Hypothalamus (tissue), 51 donors: ENCODE data around the gene EI24.
A peak's percentile ranks its signal among the peaks of the same experiment; 100 is the strongest.

ENCODE experiments used
- DNase-seq, 51 donors: peaks; one replicate each; lab custom pipeline; 2025; lab: John Stamatoyannopoulos, UW

Gene EI24

GRCh38 chr11:125578783-125579182, 9.5 kb downstream of the EI24 start:
- no peak for DNase-seq

- DNase-seq: no peak
Observed at GRCh38 chr11:125579811-125580210, 10.5 kb downstream of the EI24 start.

- DNase-seq: peak in 17 of 51 donors; percentile 3 to 43 (median 20)
Observed at GRCh38 chr11:125583496-125583895, 14.2 kb downstream of the EI24 start.

- DNase-seq: no peak
Observed at GRCh38 chr11:125585487-125585886, 16.2 kb downstream of the EI24 start.

- DNase-seq: no peak
Observed at GRCh38 chr11:125586623-125587022, 17.3 kb downstream of the EI24 start.

- no peak for DNase-seq
Observed at GRCh38 chr11:125587480-125587879, 18.2 kb downstream of the EI24 start.

GRCh38 chr11:125588505-125588904, 19.2 kb downstream of the EI24 start:
- DNase-seq: no peak

- peak in 26 of 51 donors; percentile 21 to 86 (median 48) for DNase-seq
Observed at GRCh38 chr11:125591649-125592304, 22.5 kb downstream of the EI24 start.

- DNase-seq: peak; percentile 81 to 100 (median 99)
Observed at GRCh38 chr11:125592305-125593113, 23.2 kb downstream of the EI24 start, which contains the start of gene STT3A. STT3A (plus strand) TSS chr11:125592852; CDS start chr11:125595916, 3,064 bp downstream.

- peak in 3 of 51 donors; percentile 11 to 46 (median 28) for DNase-seq
Observed at GRCh38 chr11:125593114-125593820, 24.0 kb downstream of the EI24 start.

GRCh38 chr11:125594958-125595357, 25.7 kb downstream of the EI24 start:
- no peak for DNase-seq

GRCh38 chr11:125600663-125601062, 31.4 kb downstream of the EI24 start:
- no peak for DNase-seq

GRCh38 chr11:125603207-125603606, 33.9 kb downstream of the EI24 start:
- DNase-seq: no peak

GRCh38 chr11:125605417-125605816, 36.1 kb downstream of the EI24 start:
- no peak for DNase-seq

- DNase-seq: no peak
Observed at GRCh38 chr11:125609545-125609944, 40.3 kb downstream of the EI24 start.

- no peak for DNase-seq
Observed at GRCh38 chr11:125618383-125618782, 49.1 kb downstream of the EI24 start.

GRCh38 chr11:125621995-125622394, 52.7 kb downstream of the EI24 start:
- no peak for DNase-seq

- DNase-seq: no peak
Observed at GRCh38 chr11:125623064-125623463, 53.8 kb downstream of the EI24 start.

- DNase-seq: no peak
Observed at GRCh38 chr11:125624756-125625213, 55.5 kb downstream of the EI24 start, which contains the start of gene CHEK1. CHEK1 (plus strand) TSS chr11:125625163; CDS start chr11:125626769, 1,606 bp downstream.

- DNase-seq: peak in 6 of 51 donors; percentile 40 to 79 (median 48)
Observed at GRCh38 chr11:125625225-125625629, 56.0 kb downstream of the EI24 start.
